GM12878 (cell line): ENCODE results near the gene MVB12B. TPM values are rescaled to one million over a fixed set of nuclear protein-coding genes. Genes with fewer than 3 reads are reported as not detected.

Source experiments
- ATAC-seq: fragments of 200-7000 bp; cut with Tn5 transposase; 3 replicates; pipeline ENCODE4 v1.9.1; 2020; ENCODE audit warnings: mild to moderate bottlenecking, moderate library complexity
- BruUV-seq: library from RNA; stranded (reverse); fragments of 400-500 nt; replicated peaks from 2 replicates; lab custom pipeline; 2021; lab: Mats Ljungman, UMichigan
- CTCF ChIA-PET: fragments of 300-600 bp; sonication (Branson Sonifier 250); formaldehyde crosslinking; extraction: SDS; loops from one replicate; lab custom pipeline; 2021; ENCODE audit warnings: inconsistent platforms; lab: Yijun Ruan, JAX
- POLR2A ChIA-PET: fragments of 350-600 bp; formaldehyde crosslinking; extraction: SDS; loops from one replicate; lab custom pipeline; 2021; ENCODE audit warnings: inconsistent platforms; lab: Charles Lee
- RAD21 ChIA-PET: fragments of 300-600 bp; sonication (Branson Sonifier 250); formaldehyde crosslinking; loops from one replicate; lab custom pipeline; 2023; ENCODE audit warnings: antibody characterized with exemption; ENCODE audit not compliant: unreplicated experiment; lab: Charles Lee
- SMC1A ChIA-PET: fragments of 300-600 bp; sonication (Branson Sonifier 250); formaldehyde crosslinking; loops from one replicate; lab custom pipeline; 2023; ENCODE audit not compliant: unreplicated experiment, uncharacterized antibody; lab: Charles Lee
- DNase-seq: peaks from one replicate; pipeline ENCODE4 v3.0.0-alpha.2; 2011; ENCODE audit warnings: low read depth, low spot score
- FAIRE-seq: peaks from 3 replicates; lab custom pipeline; 2011; peaks lifted over from hg19 to GRCh38; lab: Jason Lieb, UNC
- H2AFZ ChIP-seq: 2 replicates; pipeline ENCODE4 v1.6.0; 2011; ENCODE audit warnings: low read depth, low read length, control low read depth; ENCODE audit not compliant: control insufficient read depth
- H3K27ac ChIP-seq: 2 replicates; pipeline ENCODE4 v1.5.1; 2011; ENCODE audit warnings: control low read depth; ENCODE audit not compliant: control insufficient read depth, insufficient read depth
- H3K27me3 ChIP-seq, 2 experiments: replicated peaks in 1 of 2; 2 replicates each; pipeline versions ENCODE4 v1.6.0 to v1.6.1; 2011; ENCODE audit warnings: low read length in 1 of 2; ENCODE audit not compliant: control insufficient read depth in 2 of 2, insufficient read depth in 2 of 2
- H3K36me3 ChIP-seq, 2 experiments: 2 replicates each; pipeline ENCODE4 v1.5.1; 2011; ENCODE audit warnings: low read length in 1 of 2; ENCODE audit not compliant: control insufficient read depth in 2 of 2, insufficient read depth in 2 of 2
- H3K4me1 ChIP-seq: 2 replicates; pipeline ENCODE4 v1.6.1; 2011; ENCODE audit warnings: mild to moderate bottlenecking, low read length, moderate library complexity, mixed read lengths; ENCODE audit not compliant: control insufficient read depth, insufficient read depth
- H3K4me2 ChIP-seq: 2 replicates; pipeline ENCODE4 v1.6.0; 2011; ENCODE audit warnings: control low read depth; ENCODE audit not compliant: control insufficient read depth, insufficient read depth
- H3K4me3 ChIP-seq: fragments of 200-600 bp; sonication (generic); 2 replicates; pipeline ENCODE4 v1.5.1; 2016
- H3K79me2 ChIP-seq: 2 replicates; pipeline ENCODE4 v1.6.0; 2011; ENCODE audit warnings: low read length; ENCODE audit not compliant: control insufficient read depth, insufficient read depth
- H3K9ac ChIP-seq: 2 replicates; pipeline ENCODE4 v1.8.0; 2011; ENCODE audit warnings: low read length, control low read depth, mixed read lengths; ENCODE audit not compliant: control insufficient read depth, insufficient read depth
- H3K9me3 ChIP-seq: replicated peaks from 3 replicates; pipeline ENCODE4 v1.5.1; 2011; ENCODE audit warnings: mild to moderate bottlenecking, low read length; ENCODE audit not compliant: control insufficient read depth, insufficient read depth
- H4K20me1 ChIP-seq: 2 replicates; pipeline ENCODE4 v1.6.0; 2011; ENCODE audit not compliant: control insufficient read depth, insufficient read depth
- SMAD1 ChIP-seq: fragments of 450-650 bp; IDR thresholded peaks from 2 replicates; pipeline ENCODE4 v1.6.1; 2018; ENCODE audit warnings: mild to moderate bottlenecking, low read depth; ENCODE audit not compliant: partially characterized antibody
- WGBS: methylation state at CpG from one replicate; pipeline ENCODE4 v1.1.6; 2016; ENCODE audit warnings: low lambda C conversion rate; ENCODE audit not compliant: insufficient replicate concordance, insufficient coverage; ENCODE audit errors: missing lambda C conversion rate; 5-methylcytosine and 5-hydroxymethylcytosine counted together
- in situ Hi-C: fragments of 300-500 bp; cut with MboI; formaldehyde crosslinking; loops from 9 replicates; pipeline ENCODE4 v1.14.3; 2018; ENCODE audit warnings: mixed read lengths
- intact Hi-C: fragments of 100-400 bp; cut with micrococcal nuclease; formaldehyde crosslinking; loops from one replicate; pipeline ENCODE4 v1.14.2; 2022; ENCODE audit not compliant: unreplicated experiment
- polyA plus RNA-seq, 11 experiments: library from polyadenylated mRNA; depleted of rRNA in 4 of 11; unstranded in 6 of 11; stranded (reverse) in 5 of 11; fragments of >200 nt; fragmentation: Nextera tagmentation in 4 of 11; fragmentation: Illumina TruSeq in 1 of 11; extraction: Ambion mirVana in 4 of 11; extraction: Trizol in 1 of 11; gene quantifications; 1 replicate in 1 of 11; 2 replicates in 10 of 11; pipeline versions ENCODE4 v1.2.1 to v1.2.3, GENCODE V29; 2011 to 2016; ENCODE audit warnings: inconsistent platforms in 2 of 11, missing spikeins in 2 of 11, low read depth in 1 of 11
- total RNA-seq, 4 experiments: library from RNA; depleted of rRNA in 3 of 4; stranded (reverse); fragments of >200 nt in 3 of 4; fragmentation: Illumina TruSeq in 1 of 4; extraction: Trizol in 1 of 4; gene quantifications; 2 replicates each; pipeline versions ENCODE4 v1.2.1 to v1.2.3, GENCODE V29; 2013 to 2021
- TF ChIP-seq, protein P1 (sequence below): fragments of 450-650 bp; IDR thresholded peaks from 2 replicates; pipeline ENCODE4 v1.6.1; 2014; ENCODE audit warnings: mild to moderate bottlenecking
- TF ChIP-seq, protein P2 (sequence below): fragments of 450-650 bp; IDR thresholded peaks from 2 replicates; pipeline ENCODE4 v1.6.1; 2018; ENCODE audit warnings: borderline replicate concordance, mild to moderate bottlenecking; ENCODE audit not compliant: partially characterized antibody
- TF ChIP-seq, protein P3 (sequence below): IDR thresholded peaks from 2 replicates; pipeline ENCODE4 v1.6.1; 2012; ENCODE audit warnings: low read depth, low read length, improper control_type of control experiment
- TF ChIP-seq, protein P4 (sequence below): IDR thresholded peaks from 2 replicates; pipeline ENCODE4 v1.6.1; 2011; ENCODE audit warnings: borderline replicate concordance, low read depth, mild to moderate bottlenecking, moderate library complexity, mixed read lengths, low read length; ENCODE audit not compliant: insufficient read depth; ENCODE audit errors: extremely low read length

The MVB12B gene
- total and polyA plus RNA-seq, 10 of the 15 experiments (the other 5 are each of a cell fraction or from before 2014, with no cell fraction given): 0.08 TPM; not detected in 9

DNA sequence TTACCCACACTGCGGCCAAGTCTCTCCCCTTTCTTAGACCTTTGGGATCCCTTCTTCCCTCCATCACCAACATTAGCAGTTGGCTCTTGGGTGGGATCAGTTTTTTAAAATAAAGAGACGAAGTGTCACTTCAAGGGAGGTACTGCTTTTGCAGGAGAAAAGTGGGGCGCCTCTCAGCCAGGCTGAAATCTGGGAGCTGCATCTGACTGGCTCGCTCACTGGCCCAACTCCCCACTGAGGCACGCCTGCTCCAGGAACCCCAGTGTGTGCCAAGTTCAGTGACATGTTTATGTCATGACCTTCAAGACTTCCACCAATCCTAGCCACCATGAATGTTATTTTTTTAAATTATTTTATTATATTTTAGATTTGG, 130.5 kb downstream of the MVB12B start:
- ChIA-PET CTCF (interaction anchor here (1.7 kb wide), 1 partner anchor 71 kb away, joined by 3 read pairs; no protein-coding TSS in a partner anchor), POLR2A (no interaction called here), RAD21 (no interaction called here), SMC1A (no interaction called here)
- no peak overlapping the region for H2AFZ ChIP-seq
- H3K36me3 ChIP-seq: no peaks in the 10 kb centered on the region
- H3K27ac ChIP-seq: no peak overlapping the region
- H3K79me2 ChIP-seq: no peaks in the 10 kb centered on the region
- in situ Hi-C loops (no loop called here), intact Hi-C loops (no loop called here)
- no peak overlapping the region for H3K4me2 ChIP-seq
- BruUV-seq: no TSS peak
- DNase-seq (no peak), FAIRE-seq (no peak), ATAC-seq (no peak)
- WGBS: 30% methylated on average over 5 of the region's 5 CpGs
- no peak overlapping the region for H3K4me3 ChIP-seq
- H3K9ac ChIP-seq: no peak overlapping the region
- H3K9me3 ChIP-seq: no peaks in the 10 kb centered on the region
- no peaks in the 10 kb centered on the region for H3K4me1 ChIP-seq
- TF ChIP-seq, protein P1, sequence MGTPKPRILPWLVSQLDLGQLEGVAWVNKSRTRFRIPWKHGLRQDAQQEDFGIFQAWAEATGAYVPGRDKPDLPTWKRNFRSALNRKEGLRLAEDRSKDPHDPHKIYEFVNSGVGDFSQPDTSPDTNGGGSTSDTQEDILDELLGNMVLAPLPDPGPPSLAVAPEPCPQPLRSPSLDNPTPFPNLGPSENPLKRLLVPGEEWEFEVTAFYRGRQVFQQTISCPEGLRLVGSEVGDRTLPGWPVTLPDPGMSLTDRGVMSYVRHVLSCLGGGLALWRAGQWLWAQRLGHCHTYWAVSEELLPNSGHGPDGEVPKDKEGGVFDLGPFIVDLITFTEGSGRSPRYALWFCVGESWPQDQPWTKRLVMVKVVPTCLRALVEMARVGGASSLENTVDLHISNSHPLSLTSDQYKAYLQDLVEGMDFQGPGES: no peak
- TF ChIP-seq, protein P2, sequence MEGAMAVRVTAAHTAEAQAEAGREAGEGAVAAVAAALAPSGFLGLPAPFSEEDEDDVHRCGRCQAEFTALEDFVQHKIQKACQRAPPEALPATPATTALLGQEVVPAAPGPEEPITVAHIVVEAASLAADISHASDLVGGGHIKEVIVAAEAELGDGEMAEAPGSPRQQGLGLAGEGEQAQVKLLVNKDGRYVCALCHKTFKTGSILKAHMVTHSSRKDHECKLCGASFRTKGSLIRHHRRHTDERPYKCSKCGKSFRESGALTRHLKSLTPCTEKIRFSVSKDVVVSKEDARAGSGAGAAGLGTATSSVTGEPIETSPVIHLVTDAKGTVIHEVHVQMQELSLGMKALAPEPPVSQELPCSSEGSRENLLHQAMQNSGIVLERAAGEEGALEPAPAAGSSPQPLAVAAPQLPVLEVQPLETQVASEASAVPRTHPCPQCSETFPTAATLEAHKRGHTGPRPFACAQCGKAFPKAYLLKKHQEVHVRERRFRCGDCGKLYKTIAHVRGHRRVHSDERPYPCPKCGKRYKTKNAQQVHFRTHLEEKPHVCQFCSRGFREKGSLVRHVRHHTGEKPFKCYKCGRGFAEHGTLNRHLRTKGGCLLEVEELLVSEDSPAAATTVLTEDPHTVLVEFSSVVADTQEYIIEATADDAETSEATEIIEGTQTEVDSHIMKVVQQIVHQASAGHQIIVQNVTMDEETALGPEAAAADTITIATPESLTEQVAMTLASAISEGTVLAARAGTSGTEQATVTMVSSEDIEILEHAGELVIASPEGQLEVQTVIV: no peak
- TF ChIP-seq, protein P3, sequence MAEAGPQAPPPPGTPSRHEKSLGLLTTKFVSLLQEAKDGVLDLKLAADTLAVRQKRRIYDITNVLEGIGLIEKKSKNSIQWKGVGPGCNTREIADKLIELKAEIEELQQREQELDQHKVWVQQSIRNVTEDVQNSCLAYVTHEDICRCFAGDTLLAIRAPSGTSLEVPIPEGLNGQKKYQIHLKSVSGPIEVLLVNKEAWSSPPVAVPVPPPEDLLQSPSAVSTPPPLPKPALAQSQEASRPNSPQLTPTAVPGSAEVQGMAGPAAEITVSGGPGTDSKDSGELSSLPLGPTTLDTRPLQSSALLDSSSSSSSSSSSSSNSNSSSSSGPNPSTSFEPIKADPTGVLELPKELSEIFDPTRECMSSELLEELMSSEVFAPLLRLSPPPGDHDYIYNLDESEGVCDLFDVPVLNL: no peak
- no peak for TF ChIP-seq SMAD1
- TF ChIP-seq, protein P4, sequence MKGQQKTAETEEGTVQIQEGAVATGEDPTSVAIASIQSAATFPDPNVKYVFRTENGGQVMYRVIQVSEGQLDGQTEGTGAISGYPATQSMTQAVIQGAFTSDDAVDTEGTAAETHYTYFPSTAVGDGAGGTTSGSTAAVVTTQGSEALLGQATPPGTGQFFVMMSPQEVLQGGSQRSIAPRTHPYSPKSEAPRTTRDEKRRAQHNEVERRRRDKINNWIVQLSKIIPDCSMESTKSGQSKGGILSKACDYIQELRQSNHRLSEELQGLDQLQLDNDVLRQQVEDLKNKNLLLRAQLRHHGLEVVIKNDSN: no peak
- no peaks in the 10 kb centered on the region; a peak in 1 of 4 replicates for H3K27me3 ChIP-seq
- H4K20me1 ChIP-seq: no peaks in the 10 kb centered on the region
